ENCODE measurements around the gene CXXC5.
"Not testable (repeated sequence)": the region's sequence is repeated elsewhere in the genome, so short reads cannot be mapped to it uniquely, and the experiment has no call there.

The CXXC5 gene

GRCh38 chr5:139718403-139718802, 70.3 kb downstream of the CXXC5 start:
- not testable (repeated sequence) for DNase-seq

GRCh38 chr5:139719970-139720369, 71.8 kb downstream of the CXXC5 start:
- DNase-seq, result not testable (repeated sequence)

GRCh38 chr5:139723986-139724587, 75.9 kb downstream of the CXXC5 start:
- no peak for DNase-seq

GRCh38 chr5:139725073-139725830, 77.1 kb downstream of the CXXC5 start:
- no peak for DNase-seq

GRCh38 chr5:139726248-139726647, 78.1 kb downstream of the CXXC5 start:
- no peak for DNase-seq

GRCh38 chr5:139727615-139728014, 79.5 kb downstream of the CXXC5 start:
- not testable (repeated sequence) for DNase-seq

- no peak for DNase-seq
Observed at GRCh38 chr5:139731281-139731680, 83.1 kb downstream of the CXXC5 start.

- DNase-seq, result no peak
Observed at GRCh38 chr5:139732019-139732418, 83.9 kb downstream of the CXXC5 start.

- no peak for DNase-seq
Observed at GRCh38 chr5:139733010-139733688, 85.0 kb downstream of the CXXC5 start.

All from CD4-positive, alpha-beta T cell treated with Interleukin-10 for 1 hour (primary cell).